Astrocyte (in vitro differentiated cells and primary cell): ENCODE data around the gene APOC4.

Experiments used
- EZH2 ChIP-seq: IDR thresholded peaks from 2 replicates; pipeline ENCODE4 v1.6.1; 2012; ENCODE audit warnings: mild to moderate bottlenecking, low read length, inconsistent platforms; ENCODE audit not compliant: insufficient read depth
- TF ChIP-seq, protein P1 (sequence below): IDR thresholded peaks from 2 replicates; pipeline ENCODE4 v1.5.1; 2011; ENCODE audit warnings: low read depth, mild to moderate bottlenecking, inconsistent platforms, low read length, moderate library complexity; ENCODE audit not compliant: insufficient read depth

DNA sequence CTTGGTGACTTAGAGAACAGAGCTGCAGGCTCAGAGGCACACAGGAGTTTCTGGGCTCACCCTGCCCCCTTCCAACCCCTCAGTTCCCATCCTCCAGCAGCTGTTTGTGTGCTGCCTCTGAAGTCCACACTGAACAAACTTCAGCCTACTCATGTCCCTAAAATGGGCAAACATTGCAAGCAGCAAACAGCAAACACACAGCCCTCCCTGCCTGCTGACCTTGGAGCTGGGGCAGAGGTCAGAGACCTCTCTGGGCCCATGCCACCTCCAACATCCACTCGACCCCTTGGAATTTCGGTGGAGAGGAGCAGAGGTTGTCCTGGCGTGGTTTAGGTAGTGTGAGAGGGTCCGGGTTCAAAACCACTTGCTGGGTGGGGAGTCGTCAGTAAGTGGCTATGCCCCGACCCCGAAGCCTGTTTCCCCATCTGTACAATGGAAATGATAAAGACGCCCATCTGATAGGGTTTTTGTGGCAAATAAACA is 17.8 kb upstream of the APOC4 start:
- TF ChIP-seq, protein P1, sequence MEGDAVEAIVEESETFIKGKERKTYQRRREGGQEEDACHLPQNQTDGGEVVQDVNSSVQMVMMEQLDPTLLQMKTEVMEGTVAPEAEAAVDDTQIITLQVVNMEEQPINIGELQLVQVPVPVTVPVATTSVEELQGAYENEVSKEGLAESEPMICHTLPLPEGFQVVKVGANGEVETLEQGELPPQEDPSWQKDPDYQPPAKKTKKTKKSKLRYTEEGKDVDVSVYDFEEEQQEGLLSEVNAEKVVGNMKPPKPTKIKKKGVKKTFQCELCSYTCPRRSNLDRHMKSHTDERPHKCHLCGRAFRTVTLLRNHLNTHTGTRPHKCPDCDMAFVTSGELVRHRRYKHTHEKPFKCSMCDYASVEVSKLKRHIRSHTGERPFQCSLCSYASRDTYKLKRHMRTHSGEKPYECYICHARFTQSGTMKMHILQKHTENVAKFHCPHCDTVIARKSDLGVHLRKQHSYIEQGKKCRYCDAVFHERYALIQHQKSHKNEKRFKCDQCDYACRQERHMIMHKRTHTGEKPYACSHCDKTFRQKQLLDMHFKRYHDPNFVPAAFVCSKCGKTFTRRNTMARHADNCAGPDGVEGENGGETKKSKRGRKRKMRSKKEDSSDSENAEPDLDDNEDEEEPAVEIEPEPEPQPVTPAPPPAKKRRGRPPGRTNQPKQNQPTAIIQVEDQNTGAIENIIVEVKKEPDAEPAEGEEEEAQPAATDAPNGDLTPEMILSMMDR: no peak
- TF ChIP-seq EZH2: no peak
